Measurements from ENCODE around the gene BATF3. TPM values are rescaled to one million over a fixed set of nuclear protein-coding genes. Genes with fewer than 3 reads are reported as not detected.

Gene BATF3
- total and polyA plus RNA-seq, 2 of the 4 experiments (the other 2 are of a cell fraction) = 1.6 to 3.9 TPM

GRCh38 chr1:212649020-212649419 lies 50.6 kb downstream of the BATF3 start:
- no peak overlapping the region for H3K56ac ChIP-seq (ENCODE audit: extremely low read depth, insufficient read depth, low read length)
- no peaks in the 10 kb centered on the region for H3K27me3 ChIP-seq (ENCODE audit: control insufficient read depth, insufficient read depth, low read length)
- DNase-seq = peak; percentile 82
- no peaks in the 10 kb centered on the region for H3K36me3 ChIP-seq (ENCODE audit: control insufficient read depth, insufficient read depth, low read length)
- no peak overlapping the region for H2AFZ ChIP-seq (replicated peaks; ENCODE audit: low read length, poor library complexity)
- no peak overlapping the region for H3K4ac ChIP-seq (ENCODE audit: low read depth, low read length)
- H3K79me1 ChIP-seq (ENCODE audit: low read depth in 1 of 2, low read length in 2 of 2) = no peaks in the 10 kb centered on the region
- in situ Hi-C loops (cut with MboI; ENCODE audit: low sequenced_read_pairs) = no loop called here
- no peak overlapping the region for H2AK9ac ChIP-seq (replicated peaks; ENCODE audit: low read depth, low read length, poor library complexity)
- H4K91ac ChIP-seq (ENCODE audit: insufficient read depth, low read depth, low read length) = no peak overlapping the region
- H3K27ac ChIP-seq (ENCODE audit: insufficient read depth, low read length) = no peak overlapping the region
- no peaks in the 10 kb centered on the region for H4K20me1 ChIP-seq (ENCODE audit: insufficient read depth, low read length)
- H4K5ac ChIP-seq (ENCODE audit: low read depth, low read length) = no peak overlapping the region
- no peak overlapping the region for H3K14ac ChIP-seq (replicated peaks; ENCODE audit: low read depth, low read length)
- no peak for TF ChIP-seq USF2 (IDR thresholded peaks at IDR 0.05; ENCODE audit: low read depth, low read length)
- peak; percentile 80 for TF ChIP-seq CEBPB (IDR thresholded peaks at IDR 0.05; ENCODE audit: low read depth, low read length)
- H2BK5ac ChIP-seq (ENCODE audit: low read depth, low read length, poor library complexity, severe bottlenecking) = peak overlapping the region; percentile 56
- intact Hi-C loops (cut with micrococcal nuclease) = loop anchor here (5.0 kb wide), 1 partner anchor 37 kb away; no protein-coding TSS in a partner anchor
- ChIA-PET POLR2A (ENCODE audit: unreplicated experiment) (no interaction called here), CTCF (no interaction called here)
- H3K9me1 ChIP-seq (ENCODE audit: insufficient read depth, low read length) = peaks cover 13% of the 10 kb centered on the region
- H3K4me2 ChIP-seq (ENCODE audit: low read depth, low read length) = no peak overlapping the region
- dilution Hi-C loops (cut with HindIII; ENCODE audit: low sequenced_read_pairs, unreplicated experiment) = no loop called here
- no TSS peak for BruUV-seq (replicated peaks)
- no peak overlapping the region for H2BK20ac ChIP-seq (ENCODE audit: low read depth, low read length)
- 0 out of 2 replicates have a peak, but pooled peaks cover 2% of the 10 kb centered on the region for H3K9me3 ChIP-seq (ENCODE audit: control insufficient read depth, insufficient read depth, low read length)
- H3K4me3 ChIP-seq (ENCODE audit: insufficient read depth, low read depth, low read length) = no peak overlapping the region
- H3K18ac ChIP-seq (ENCODE audit: low read depth, low read length) = no peak overlapping the region
- no peak overlapping the region for H2BK120ac ChIP-seq (ENCODE audit: low read depth, low read length)
- WGBS, 2 experiments (ENCODE audit: extremely low coverage in 2 of 2, insufficient read length in 1 of 2) = no CpG with 5 or more reads among the region's 2 CpGs
- no peak overlapping the region for H3K23ac ChIP-seq (ENCODE audit: low read depth, low read length)
- H3K4me1 ChIP-seq (ENCODE audit: control insufficient read depth, insufficient read depth, low read length) = peaks cover 15% of the 10 kb centered on the region
- H2BK15ac ChIP-seq (ENCODE audit: low read depth, low read length) = no peak overlapping the region
- no peak overlapping the region for H4K8ac ChIP-seq (ENCODE audit: low read depth in 2 of 2, low read length in 2 of 2)
- ATAC-seq (ENCODE audit: low read depth) = peak; percentile 80
- H3K9ac ChIP-seq (ENCODE audit: low read depth, low read length) = no peak overlapping the region
- H2AK5ac ChIP-seq (ENCODE audit: low read depth, low read length) = no peak overlapping the region

Data from IMR-90 (cell line).